Spleen (tissue), 7 donors: Measurements from ENCODE around the gene CSNK2B.

Experiments used
- POLR2A ChIP-seq, 3 donors: fragments of 450-650 bp; IDR thresholded peaks; one replicate each; pipeline ENCODE4 v1.5.1; 2017; ENCODE audit warnings: antibody characterized with exemption in 3 of 3, mild to moderate bottlenecking in 1 of 3
- POLR2AphosphoS5 ChIP-seq, 3 donors: sonication (generic); formaldehyde crosslinking; IDR thresholded peaks; one replicate each; pipeline ENCODE4 v1.5.1; 2017; ENCODE audit warnings: antibody characterized with exemption in 3 of 3
- TF ChIP-seq, protein P1 (sequence below), 11 experiments: fragments of 200-600 bp in 7 of 11; fragments of 450-650 bp in 4 of 11; sonication (generic) in 4 of 11; IDR thresholded peaks in 8 of 11; conservative IDR thresholded peaks in 3 of 11; 1 replicate in 7 of 11; 2 replicates in 4 of 11; pipeline versions ENCODE4 v1.4.0 to v1.8.0; 2016 to 2021; ENCODE audit warnings: antibody characterized with exemption in 11 of 11, inconsistent platforms in 4 of 11, mild to moderate bottlenecking in 1 of 11
- donor health status: DM: no; HTN: no; CAD: no; lungs with moderate emphysema.
- donor health status: DM: no; HTN: no; CAD: no.
- donor health status: DM: no; HTN: no; CAD: no.

DNA sequence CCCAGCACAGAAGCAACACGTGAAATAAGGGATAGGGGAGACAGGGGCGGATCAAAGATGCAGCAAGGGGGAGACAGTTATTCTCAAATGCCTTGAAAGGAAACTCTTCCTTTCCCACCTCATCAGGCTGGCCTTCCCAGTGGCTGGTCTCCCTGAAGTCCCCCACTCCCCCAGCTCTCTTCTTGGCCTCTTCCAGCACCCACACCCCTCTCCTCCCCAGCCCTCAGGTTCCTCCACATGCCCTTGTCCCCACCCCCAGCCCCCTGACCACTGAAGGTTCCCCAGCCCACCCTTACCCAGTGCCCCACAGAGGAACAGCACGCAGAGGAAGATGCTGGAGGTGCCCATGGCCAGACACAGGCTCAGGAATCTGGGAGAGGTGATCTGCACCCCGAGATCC, 47.6 kb downstream of the CSNK2B start:
- TF ChIP-seq, protein P1, sequence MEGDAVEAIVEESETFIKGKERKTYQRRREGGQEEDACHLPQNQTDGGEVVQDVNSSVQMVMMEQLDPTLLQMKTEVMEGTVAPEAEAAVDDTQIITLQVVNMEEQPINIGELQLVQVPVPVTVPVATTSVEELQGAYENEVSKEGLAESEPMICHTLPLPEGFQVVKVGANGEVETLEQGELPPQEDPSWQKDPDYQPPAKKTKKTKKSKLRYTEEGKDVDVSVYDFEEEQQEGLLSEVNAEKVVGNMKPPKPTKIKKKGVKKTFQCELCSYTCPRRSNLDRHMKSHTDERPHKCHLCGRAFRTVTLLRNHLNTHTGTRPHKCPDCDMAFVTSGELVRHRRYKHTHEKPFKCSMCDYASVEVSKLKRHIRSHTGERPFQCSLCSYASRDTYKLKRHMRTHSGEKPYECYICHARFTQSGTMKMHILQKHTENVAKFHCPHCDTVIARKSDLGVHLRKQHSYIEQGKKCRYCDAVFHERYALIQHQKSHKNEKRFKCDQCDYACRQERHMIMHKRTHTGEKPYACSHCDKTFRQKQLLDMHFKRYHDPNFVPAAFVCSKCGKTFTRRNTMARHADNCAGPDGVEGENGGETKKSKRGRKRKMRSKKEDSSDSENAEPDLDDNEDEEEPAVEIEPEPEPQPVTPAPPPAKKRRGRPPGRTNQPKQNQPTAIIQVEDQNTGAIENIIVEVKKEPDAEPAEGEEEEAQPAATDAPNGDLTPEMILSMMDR (IDR thresholded peaks at IDR 0.05 in 8 of 11, conservative IDR thresholded peaks at IDR 0.05 in 3 of 11) = no peak
- TF ChIP-seq POLR2A (IDR thresholded peaks at IDR 0.05) (no peak), POLR2AphosphoS5 (IDR thresholded peaks at IDR 0.05) (no peak)
